NCI-H2081 treated with DMSO at 0.1 percent for 48 hours (cell line): ENCODE results near the gene ZNF561.
"Not testable (repeated sequence)": the region's sequence is repeated elsewhere in the genome, so short reads cannot be mapped to it uniquely, and the experiment has no call there.

ENCODE experiments used
- DNase-seq: peaks from one replicate; lab custom pipeline; 2025; lab: John Stamatoyannopoulos, UW

ZNF561 gene

GRCh38 chr19:9621156-9622037 is at the start of gene ZNF561:
TSS of gene ZNF561 (minus strand) at chr19:9621232. CDS start at chr19:9619456, 1,776 bp downstream.
- DNase-seq = peak; percentile 20

GRCh38 chr19:9668544-9668943 is 47.5 kb upstream of the ZNF561 start:
- no peak for DNase-seq

- DNase-seq = no peak
These were observed 46.9 kb upstream of the ZNF561 start for GRCh38 chr19:9667898-9668297.

GRCh38 chr19:9658769-9659168 is 37.7 kb upstream of the ZNF561 start:
- no peak for DNase-seq

GRCh38 chr19:9653066-9653555 is 32.1 kb upstream of the ZNF561 start:
- not testable (repeated sequence) for DNase-seq

GRCh38 chr19:9651464-9651863 is 30.4 kb upstream of the ZNF561 start:
- not testable (repeated sequence) for DNase-seq

- DNase-seq = no peak
These were observed 29.3 kb upstream of the ZNF561 start for GRCh38 chr19:9650345-9650744.

GRCh38 chr19:9645472-9645871 is 24.4 kb upstream of the ZNF561 start:
- no peak for DNase-seq

GRCh38 chr19:9644472-9644871 is 23.4 kb upstream of the ZNF561 start:
- no peak for DNase-seq

- DNase-seq = no peak
These were observed 20.8 kb upstream of the ZNF561 start for GRCh38 chr19:9641810-9642209.

GRCh38 chr19:9640956-9641355 is 19.9 kb upstream of the ZNF561 start:
- no peak for DNase-seq

GRCh38 chr19:9636018-9636417 is 15.0 kb upstream of the ZNF561 start:
- DNase-seq = no peak

- no peak for DNase-seq
These were observed 6.8 kb upstream of the ZNF561 start for GRCh38 chr19:9627856-9628255.

GRCh38 chr19:9622531-9622930 is 1.5 kb upstream of the ZNF561 start:
- no peak for DNase-seq

- no peak for DNase-seq
These were observed 233 bp downstream of the ZNF561 start for GRCh38 chr19:9620842-9621155.

GRCh38 chr19:9615844-9616243 is 5.2 kb downstream of the ZNF561 start:
- DNase-seq = no peak

GRCh38 chr19:9610484-9611113 is 10.4 kb downstream of the ZNF561 start:
- no peak for DNase-seq

- no peak for DNase-seq
These were observed 12.1 kb downstream of the ZNF561 start for GRCh38 chr19:9608912-9609311.

GRCh38 chr19:9597027-9597426 is 24.0 kb downstream of the ZNF561 start:
- no peak for DNase-seq

GRCh38 chr19:9586764-9587163 is 34.3 kb downstream of the ZNF561 start:
- DNase-seq = peak; percentile 58

GRCh38 chr19:9584073-9584833 is 36.8 kb downstream of the ZNF561 start, which contains the start of gene ZNF121:
TSS of gene ZNF121 (minus strand) at chr19:9584504. CDS start at chr19:9568097, 16,407 bp downstream.
- peak; percentile 44 for DNase-seq

GRCh38 chr19:9582081-9582725 is 38.8 kb downstream of the ZNF561 start:
- not testable (repeated sequence) for DNase-seq
